Tibial nerve (tissue), 3 donors: ENCODE results near the gene TFAM.

ENCODE experiments used
- CTCF ChIP-seq, 5 experiments: fragments of 200-600 bp in 3 of 5; fragments of 450-650 bp in 2 of 5; sonication (generic) in 3 of 5; IDR thresholded peaks; one replicate each; pipeline ENCODE4 v1.5.1; 2016 to 2019; ENCODE audit warnings: antibody characterized with exemption in 5 of 5, mild to moderate bottlenecking in 3 of 5, moderate library complexity in 2 of 5
- POLR2A ChIP-seq, 2 donors: fragments of 450-650 bp; IDR thresholded peaks; one replicate each; pipeline ENCODE4 v1.6.1; 2017; ENCODE audit warnings: antibody characterized with exemption in 2 of 2, mild to moderate bottlenecking in 2 of 2, moderate library complexity in 2 of 2

GRCh38 chr10:58384095-58384494 is 1.1 kb upstream of the TFAM start:
- TF ChIP-seq CTCF (IDR thresholded peaks at IDR 0.05) (no peak), POLR2A (IDR thresholded peaks at IDR 0.05) (no peak)
